Forelimb muscle (tissue), 1 donor: ENCODE data around the gene ALK. TPM values are rescaled to one million over a fixed set of nuclear protein-coding genes. Genes with fewer than 3 reads are reported as not detected.

Experiments
- DNase-seq: peaks from one replicate; pipeline ENCODE4 v3.0.0-alpha.2; 2013; ENCODE audit warnings: low read depth
- polyA plus RNA-seq: library from polyadenylated mRNA; unstranded; fragments of 120-200 nt; gene quantifications from one replicate; pipeline ENCODE4 v1.2.1, GENCODE V29; 2013; ENCODE audit not compliant: insufficient read length

Gene ALK
- polyA plus RNA-seq, 1 donor: 0.03 TPM

GRCh38 chr2:29657674-29658073 is 263.7 kb downstream of the ALK start:
- DNase-seq: no peak

DNA sequence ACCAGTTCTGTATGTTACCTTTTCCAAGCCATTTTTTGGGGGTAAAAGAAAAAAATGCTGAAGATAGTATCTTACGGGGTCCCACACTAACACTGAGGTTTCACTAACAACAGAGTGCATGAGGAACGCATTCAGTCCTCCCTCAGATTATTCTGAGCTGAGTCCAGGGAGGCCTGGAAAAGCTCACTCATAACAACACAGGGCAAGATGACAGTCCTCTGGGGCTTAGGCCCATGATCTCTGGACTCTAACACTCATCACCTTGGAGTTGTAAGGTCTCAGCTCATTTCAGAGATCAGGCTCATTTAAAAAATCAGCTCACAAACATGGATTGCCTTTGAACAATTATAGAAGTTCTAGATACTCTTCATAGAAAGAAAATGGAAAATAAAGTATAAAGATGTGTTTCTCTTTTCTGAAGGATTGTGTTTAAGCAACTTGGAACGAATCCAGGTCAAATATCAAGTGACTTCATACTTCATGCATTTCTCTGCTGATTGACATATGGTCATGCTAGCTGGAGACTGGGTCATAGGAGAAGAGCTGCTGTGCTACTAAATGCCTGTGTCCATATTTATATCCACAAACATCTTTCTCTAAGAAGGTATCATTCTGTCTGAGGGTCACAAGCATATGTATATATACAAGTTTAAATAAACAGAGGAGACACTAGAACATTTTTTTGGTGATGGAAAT is 265.8 kb downstream of the ALK start:
- no peak for DNase-seq

DNA sequence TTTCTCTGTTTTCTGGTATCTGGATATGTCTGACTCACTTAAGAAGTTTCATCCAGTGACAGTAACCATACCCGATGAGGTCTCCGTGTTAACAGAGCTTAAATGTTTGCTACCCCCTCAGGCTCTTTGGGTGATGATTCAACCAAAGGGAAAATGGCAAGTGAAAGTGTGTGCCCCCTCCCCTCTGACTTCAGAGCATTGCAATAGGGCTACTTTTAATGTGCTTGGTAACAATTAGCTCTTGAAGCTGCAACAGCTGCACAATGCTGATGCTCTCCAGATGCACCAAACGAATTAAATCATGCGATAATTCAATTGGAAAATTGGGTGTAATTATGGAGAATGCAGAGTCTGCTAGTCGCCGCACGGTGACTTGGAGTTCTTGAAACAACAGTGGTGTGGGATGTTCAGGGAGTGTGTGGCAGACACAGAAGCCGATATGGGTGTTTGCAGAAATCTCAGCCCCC is 270.7 kb downstream of the ALK start:
- DNase-seq: no peak

GRCh38 chr2:29644949-29645348 is 276.4 kb downstream of the ALK start:
- no peak for DNase-seq

- DNase-seq: no peak
These were observed 278.2 kb downstream of the ALK start for GRCh38 chr2:29643196-29643595.

GRCh38 chr2:29640360-29640759 is 281.0 kb downstream of the ALK start:
- DNase-seq: no peak

DNA sequence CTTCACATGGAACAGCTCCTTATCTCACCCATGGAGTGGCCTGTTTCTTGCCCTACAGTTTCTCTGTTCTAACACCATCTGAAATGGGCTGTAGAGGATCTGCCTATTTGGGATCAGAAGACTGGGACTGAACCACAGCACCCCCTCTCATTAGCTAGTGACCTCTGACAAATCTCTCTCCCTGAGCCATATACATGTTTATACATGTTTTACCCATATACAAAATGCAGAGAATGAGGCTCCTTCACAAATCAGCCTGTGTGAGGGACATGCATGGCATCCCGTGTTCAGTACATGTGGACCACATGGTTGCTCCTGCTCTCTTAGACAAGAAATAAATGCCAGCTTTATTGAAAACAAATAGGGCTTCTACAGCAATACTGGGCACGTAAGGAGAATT is 282.7 kb downstream of the ALK start:
- DNase-seq: no peak

DNA sequence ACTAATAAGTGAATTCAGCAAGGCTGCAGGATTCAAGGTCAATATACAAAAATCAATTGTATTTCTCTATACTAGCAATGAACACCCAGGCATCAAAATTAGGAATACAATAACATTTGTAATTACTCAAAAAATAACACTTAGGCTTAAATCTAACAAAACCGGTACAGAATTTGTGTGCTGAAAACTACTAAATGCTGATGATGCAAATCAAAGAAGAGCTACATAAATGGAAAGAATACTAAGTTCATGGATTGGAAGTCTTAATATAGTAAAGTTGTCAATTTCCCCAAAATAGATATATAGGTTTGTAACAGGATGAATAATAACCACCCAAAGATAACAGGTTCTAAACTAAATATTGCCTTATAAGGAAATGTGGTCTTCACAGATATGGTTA is 286.5 kb downstream of the ALK start:
- DNase-seq: no peak

GRCh38 chr2:29632018-29632417 is 289.4 kb downstream of the ALK start:
- DNase-seq: no peak

GRCh38 chr2:29629495-29629894 is 291.9 kb downstream of the ALK start:
- no peak for DNase-seq

DNA sequence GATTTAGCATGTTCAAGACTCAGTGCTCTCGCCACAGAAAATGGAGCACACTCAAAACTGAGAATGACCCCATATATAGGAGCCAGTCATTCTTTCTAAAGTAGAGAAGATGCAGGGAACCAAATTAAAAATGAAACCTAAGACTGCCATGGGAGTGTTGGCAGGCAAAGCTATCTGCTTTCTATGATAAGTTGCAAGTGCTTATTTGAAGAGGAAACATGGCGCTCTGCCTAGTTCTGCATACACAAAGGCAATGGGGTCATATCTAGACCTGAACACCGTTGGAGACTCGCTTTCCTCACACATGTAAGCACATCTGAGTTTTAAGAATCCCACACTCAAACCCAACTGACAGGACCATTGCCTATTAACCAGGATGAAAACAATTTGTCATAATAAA is 292.5 kb downstream of the ALK start:
- no peak for DNase-seq

- DNase-seq: no peak
These were observed 293.2 kb downstream of the ALK start for GRCh38 chr2:29628108-29628745.

DNA sequence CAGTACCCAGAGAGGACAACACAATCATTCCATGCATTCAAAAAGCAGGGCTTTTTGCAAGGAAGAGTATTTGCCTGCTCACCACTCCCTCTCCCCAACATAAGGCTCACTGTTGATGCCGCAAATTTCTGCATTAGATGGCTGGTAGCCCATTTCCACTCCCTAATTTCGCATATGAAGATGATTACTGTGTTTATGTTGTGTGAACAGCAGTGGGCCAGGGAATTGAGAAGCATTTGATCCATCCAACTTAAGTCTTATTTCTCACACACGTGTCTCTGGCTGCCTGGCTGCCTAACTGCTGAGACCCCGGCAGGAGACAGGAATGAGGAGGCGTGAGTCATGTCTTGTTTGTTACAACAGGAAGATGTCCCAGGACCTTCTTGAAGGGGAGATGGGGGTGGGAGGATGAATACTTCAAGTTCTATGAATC is 294.1 kb downstream of the ALK start:
- peak; percentile 0 for DNase-seq

GRCh38 chr2:29620890-29621289 is 300.5 kb downstream of the ALK start:
- no peak for DNase-seq

DNA sequence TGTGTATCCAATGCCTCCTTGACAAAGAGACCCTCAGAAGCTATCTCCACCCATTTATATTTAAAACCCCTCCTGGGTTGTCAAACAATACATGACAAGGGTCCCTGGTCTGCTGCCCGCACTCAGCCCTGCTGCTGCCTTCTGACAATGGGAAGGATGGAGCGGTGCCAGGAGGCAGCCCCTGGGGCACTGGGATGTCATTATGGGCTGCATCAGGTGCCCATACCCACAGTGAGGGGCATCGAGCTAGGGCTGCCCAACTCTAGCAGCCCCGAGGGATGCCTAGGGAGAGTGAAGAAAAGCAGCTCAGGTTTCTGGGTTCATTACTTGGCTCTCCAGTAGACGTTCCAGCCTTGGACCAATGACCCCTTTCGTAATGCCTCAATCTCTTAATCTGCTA is 301.7 kb downstream of the ALK start:
- DNase-seq: no peak

DNA sequence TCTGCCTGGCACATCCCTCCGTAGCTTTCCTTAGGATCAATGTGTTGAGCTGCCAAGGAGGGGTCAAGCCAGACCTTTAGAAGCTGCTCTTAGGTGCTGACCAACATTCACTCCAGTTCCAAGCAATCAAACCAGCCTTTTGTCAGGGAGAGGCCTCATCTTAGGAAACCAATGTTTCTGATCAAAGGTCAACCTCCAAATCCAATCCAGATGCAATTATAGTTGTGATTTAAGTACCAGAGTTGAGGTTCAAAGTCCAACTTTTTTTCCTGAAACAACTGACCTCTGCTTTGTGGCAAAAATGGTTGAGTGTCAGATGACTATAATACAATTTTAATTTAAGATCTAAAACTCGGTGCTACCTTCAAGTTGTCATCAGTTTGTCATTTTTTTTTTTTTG is 303.4 kb downstream of the ALK start:
- no peak for DNase-seq

DNA sequence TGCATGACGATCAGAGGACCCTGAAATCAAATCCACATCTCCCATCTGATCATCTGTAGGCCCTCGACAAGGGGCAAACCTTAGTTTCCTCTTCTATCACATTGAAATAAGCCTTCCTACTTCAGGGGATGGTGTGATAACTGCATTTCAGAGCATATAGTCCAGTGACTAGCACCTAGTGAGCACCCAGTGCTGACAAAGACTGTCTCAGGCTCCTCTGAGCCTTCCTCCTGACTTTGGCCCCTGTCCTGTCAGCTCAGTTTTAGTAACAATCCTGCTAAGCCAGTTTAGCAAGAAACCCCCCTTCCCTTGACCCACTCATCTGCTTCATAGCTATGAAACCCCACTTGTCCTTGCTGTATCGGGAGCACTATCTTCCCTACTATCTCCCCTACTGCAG is 304.0 kb downstream of the ALK start:
- DNase-seq: no peak

GRCh38 chr2:29616569-29616968 is 304.8 kb downstream of the ALK start:
- DNase-seq: no peak

DNA sequence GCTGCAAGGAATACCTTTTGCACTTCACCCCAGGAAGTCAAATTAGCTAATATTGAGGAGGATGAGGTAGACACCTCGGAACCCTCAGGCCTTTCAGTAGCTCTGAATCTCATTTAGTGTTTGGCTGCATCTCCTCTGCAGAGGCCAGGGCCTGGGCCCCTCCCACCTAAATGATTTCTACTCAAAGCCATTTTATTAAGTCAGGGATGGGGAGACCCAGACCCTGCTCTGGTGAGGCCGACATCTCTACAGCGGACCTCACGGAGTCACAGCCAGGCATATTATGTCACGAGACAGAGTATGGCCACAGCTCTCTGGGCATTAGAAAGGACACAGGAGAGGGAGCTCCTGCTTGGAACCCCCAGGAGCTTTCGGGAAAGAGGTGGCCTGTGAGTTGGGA is 305.5 kb downstream of the ALK start:
- DNase-seq: no peak

- DNase-seq: no peak
These were observed 306.2 kb downstream of the ALK start for GRCh38 chr2:29615183-29615582.

DNA sequence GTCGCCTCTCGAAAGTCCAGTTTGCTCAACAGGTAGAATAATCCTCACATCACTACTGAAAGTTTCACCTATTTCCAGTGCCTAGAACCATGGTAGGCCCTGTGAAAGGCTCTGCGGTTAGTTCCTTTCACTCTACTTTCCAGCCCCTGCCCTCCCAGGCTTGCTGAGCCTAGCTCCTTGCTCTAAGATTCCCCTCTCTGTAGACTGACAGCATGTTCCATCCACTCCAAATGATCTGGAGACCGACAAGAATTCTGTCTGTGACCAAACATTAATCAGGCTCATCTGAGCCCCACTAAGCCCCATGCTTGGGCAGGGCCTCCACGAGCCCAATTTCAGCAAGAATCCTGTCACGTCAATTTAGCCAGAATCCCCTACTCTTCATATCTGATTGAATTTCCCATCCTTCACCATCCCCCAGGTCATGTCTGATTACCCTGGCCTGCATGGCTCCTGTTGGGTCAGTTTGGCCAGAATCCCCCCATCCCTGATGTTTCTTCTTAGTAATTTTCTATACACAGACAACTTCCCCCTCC is 307.0 kb downstream of the ALK start:
- no peak for DNase-seq

DNA sequence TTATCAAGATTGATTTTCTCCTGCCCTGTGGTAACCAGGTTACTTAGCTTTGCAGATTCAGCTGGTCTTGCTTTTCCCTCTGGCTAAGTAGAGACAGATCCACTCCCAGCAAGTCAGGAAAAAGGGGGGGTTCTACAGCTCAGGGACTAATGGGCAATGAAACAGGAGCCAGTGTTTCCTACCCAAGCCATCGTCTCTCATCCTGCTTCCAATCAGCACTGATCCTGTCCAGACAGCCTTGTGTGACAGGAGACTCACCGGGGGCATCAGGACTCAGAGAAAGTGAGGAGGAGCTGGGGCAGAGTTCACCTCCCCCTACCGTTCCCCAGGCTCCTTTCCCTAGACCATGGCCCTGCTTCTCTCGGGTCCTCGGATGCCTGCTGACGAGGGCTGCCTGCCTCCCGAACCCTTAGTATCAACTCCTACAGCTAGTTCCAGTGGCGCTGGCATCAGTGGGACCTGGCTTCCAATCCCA is 307.6 kb downstream of the ALK start:
- no peak for DNase-seq

DNA sequence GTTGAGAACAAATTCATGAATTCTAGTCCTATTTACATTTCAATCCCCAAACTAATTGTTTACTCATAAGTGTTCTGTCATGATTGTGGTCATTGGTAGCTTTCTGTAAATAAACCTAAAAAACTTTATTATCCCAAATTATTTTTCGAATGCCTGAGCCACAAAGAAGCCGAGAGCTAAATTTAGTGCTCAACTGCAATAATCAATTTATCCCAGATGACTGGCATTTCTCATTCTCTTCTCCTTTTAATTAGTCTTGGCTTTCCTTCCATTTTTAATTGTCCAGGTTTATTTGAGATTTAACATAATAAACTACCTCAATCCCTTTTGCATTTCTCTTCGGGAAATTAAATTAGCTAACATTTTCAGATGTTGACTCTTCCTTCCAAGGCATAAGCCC is 308.3 kb downstream of the ALK start:
- DNase-seq: no peak
